Panc1 (cell line): ENCODE results near the gene RAB4B. TPM values are rescaled to one million over a fixed set of nuclear protein-coding genes. Genes with fewer than 3 reads are reported as not detected.

Source experiments
- ATAC-seq: fragments of 200-7000 bp; cut with Tn5 transposase; 2 replicates; pipeline ENCODE4 v1.9.1; 2020; ENCODE audit warnings: mild to moderate bottlenecking, moderate library complexity
- BruUV-seq: library from RNA; stranded (reverse); fragments of 400-500 nt; replicated peaks from 2 replicates; lab custom pipeline; 2021; lab: Mats Ljungman, UMichigan
- CTCF ChIA-PET: fragments of 300-600 bp; sonication (Branson Sonifier 250); formaldehyde crosslinking; loops from one replicate; lab custom pipeline; 2022; ENCODE audit warnings: antibody characterized with exemption; lab: Charles Lee
- POLR2A ChIA-PET: fragments of 300-600 bp; sonication (Branson Sonifier 250); formaldehyde crosslinking; loops from one replicate; lab custom pipeline; 2022; ENCODE audit warnings: antibody characterized with exemption; lab: Charles Lee
- DNase-seq: peaks from one replicate; pipeline ENCODE4 v3.0.0-alpha.2; 2010; ENCODE audit warnings: low read depth, low spot score
- H3K27ac ChIP-seq: 2 replicates; pipeline ENCODE4 v1.5.1; 2011; ENCODE audit warnings: mild to moderate bottlenecking, low read length, inconsistent platforms
- H3K27me3 ChIP-seq: fragments of 200-500 bp; sonication (Bioruptor generic); 2 replicates; pipeline ENCODE4 v1.6.0; 2014; ENCODE audit warnings: low read length, inconsistent platforms; ENCODE audit not compliant: control insufficient read depth, insufficient read depth
- H3K36me3 ChIP-seq: fragments of 200-500 bp; sonication (Bioruptor generic); 2 replicates; pipeline ENCODE4 v1.5.1; 2014; ENCODE audit warnings: inconsistent platforms, mild to moderate bottlenecking, low read length, moderate library complexity; ENCODE audit not compliant: control insufficient read depth, insufficient read depth
- H3K4me1 ChIP-seq: 2 replicates; pipeline ENCODE4 v1.5.1; 2011; ENCODE audit warnings: inconsistent platforms, mild to moderate bottlenecking, low read length, moderate library complexity; ENCODE audit not compliant: control insufficient read depth, insufficient read depth
- H3K4me3 ChIP-seq, 2 experiments: 2 replicates each; pipeline ENCODE4 v1.5.1; 2011 to 2012; ENCODE audit warnings: low read depth in 2 of 2, low read length in 2 of 2, mild to moderate bottlenecking in 2 of 2, inconsistent platforms in 1 of 2, moderate library complexity in 1 of 2
- H3K9me3 ChIP-seq: fragments of 200-500 bp; sonication (Bioruptor generic); 2 replicates; pipeline ENCODE4 v1.5.1; 2014; ENCODE audit warnings: low read depth, mild to moderate bottlenecking, inconsistent platforms, low read length, moderate library complexity; ENCODE audit not compliant: control insufficient read depth, insufficient read depth
- POLR2AphosphoS5 ChIP-seq: IDR thresholded peaks from 2 replicates; pipeline ENCODE4 v1.6.1; 2012; ENCODE audit warnings: mild to moderate bottlenecking, low read depth, low read length, moderate library complexity
- SIN3A ChIP-seq: IDR thresholded peaks from 2 replicates; pipeline ENCODE4 v1.6.1; 2012; ENCODE audit warnings: low read depth, mild to moderate bottlenecking, low read length, moderate library complexity, borderline replicate concordance; ENCODE audit not compliant: insufficient read depth
- TCF7L2 ChIP-seq: IDR thresholded peaks from 2 replicates; pipeline ENCODE4 v1.6.1; 2011; ENCODE audit warnings: mild to moderate bottlenecking, low read depth, low read length, inconsistent platforms
- in situ Hi-C: cut with HindIII; loops from 2 replicates; pipeline ENCODE4 v1.10.0; 2016; ENCODE audit warnings: low sequenced_read_pairs, low pct_unique_long_range_greater_than_20kb
- intact Hi-C: fragments of 100-400 bp; cut with micrococcal nuclease; formaldehyde crosslinking; loops from one replicate; pipeline ENCODE4 v1.10.0; 2022; ENCODE audit not compliant: unreplicated experiment
- total RNA-seq: library from RNA; stranded (reverse); gene quantifications from one replicate; pipeline ENCODE4 v1.2.1, GENCODE V29; 2021; ENCODE audit not compliant: unreplicated experiment
- TF ChIP-seq, protein P1 (sequence below): fragments of 450-650 bp; IDR thresholded peaks from 2 replicates; pipeline ENCODE4 v1.5.1; 2017; ENCODE audit warnings: mild to moderate bottlenecking
- TF ChIP-seq, protein P2 (sequence below), 2 experiments: IDR thresholded peaks; 2 replicates each; pipeline ENCODE4 v1.6.1; 2011 to 2012; ENCODE audit warnings: low read depth in 2 of 2, control low read depth in 1 of 2, low read length in 1 of 2, mild to moderate bottlenecking in 1 of 2, moderate library complexity in 1 of 2; ENCODE audit not compliant: insufficient read depth in 1 of 2

Gene RAB4B
- total RNA-seq, 1 experiment from 2014 or later = 24.8 TPM

DNA sequence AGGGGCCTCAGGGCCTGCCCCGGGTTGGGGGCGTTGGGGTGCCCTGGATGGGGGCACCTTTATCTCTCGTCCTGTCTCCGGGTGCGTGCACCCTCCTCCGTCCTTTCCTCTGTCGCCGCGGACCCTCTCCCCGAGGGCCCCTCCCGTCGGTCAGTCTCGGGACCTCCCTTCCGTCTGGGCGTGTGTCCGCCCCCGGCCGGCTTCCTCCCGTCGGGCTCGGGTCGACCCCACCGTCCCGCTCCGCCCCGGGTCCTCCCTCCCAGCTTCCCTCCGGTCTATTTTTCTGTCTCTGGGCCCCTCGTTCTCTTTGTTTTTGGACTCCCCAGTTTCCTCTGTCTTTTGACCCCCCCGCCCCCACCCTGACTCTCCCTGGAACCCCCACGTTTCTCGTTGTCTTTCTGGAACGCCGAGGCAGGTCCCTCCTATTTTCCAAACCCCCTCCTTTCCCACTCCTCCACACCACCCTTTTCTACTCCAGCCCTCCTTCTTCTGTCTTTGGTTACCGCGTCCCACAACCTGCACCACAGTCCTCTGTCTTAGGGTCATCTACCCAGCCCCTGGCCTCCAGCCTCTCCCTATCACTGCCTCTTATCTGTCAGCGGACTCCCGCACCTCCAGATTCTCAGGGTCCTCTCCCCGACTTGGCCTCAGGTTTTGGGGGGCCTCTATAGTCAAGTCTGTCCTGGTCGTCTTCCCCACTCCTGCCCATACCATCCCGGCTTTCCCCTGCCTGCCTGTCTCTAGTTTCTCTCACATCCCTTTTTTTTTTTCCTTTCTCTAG is 21.7 kb downstream of the RAB4B start:
- Histone ChIP-seq H3K27ac (peak overlapping the region; percentile 85), H3K27me3 (no peaks in the 10 kb centered on the region), H3K4me3 (peak overlapping the region; percentile 65 to 76), H3K36me3 (peaks cover 2% of the 10 kb centered on the region; the same call in 1 of the 2 replicates), H3K9me3 (no peaks in the 10 kb centered on the region), H3K4me1 (peaks cover 38% of the 10 kb centered on the region)
- ChIA-PET CTCF (no interaction called here), POLR2A (no interaction called here)
- intact Hi-C loops (loop anchor here (10.0 kb wide), 1 partner anchor 135 kb away; no protein-coding TSS in a partner anchor), in situ Hi-C loops (no loop called here)
- TF ChIP-seq, protein P1, sequence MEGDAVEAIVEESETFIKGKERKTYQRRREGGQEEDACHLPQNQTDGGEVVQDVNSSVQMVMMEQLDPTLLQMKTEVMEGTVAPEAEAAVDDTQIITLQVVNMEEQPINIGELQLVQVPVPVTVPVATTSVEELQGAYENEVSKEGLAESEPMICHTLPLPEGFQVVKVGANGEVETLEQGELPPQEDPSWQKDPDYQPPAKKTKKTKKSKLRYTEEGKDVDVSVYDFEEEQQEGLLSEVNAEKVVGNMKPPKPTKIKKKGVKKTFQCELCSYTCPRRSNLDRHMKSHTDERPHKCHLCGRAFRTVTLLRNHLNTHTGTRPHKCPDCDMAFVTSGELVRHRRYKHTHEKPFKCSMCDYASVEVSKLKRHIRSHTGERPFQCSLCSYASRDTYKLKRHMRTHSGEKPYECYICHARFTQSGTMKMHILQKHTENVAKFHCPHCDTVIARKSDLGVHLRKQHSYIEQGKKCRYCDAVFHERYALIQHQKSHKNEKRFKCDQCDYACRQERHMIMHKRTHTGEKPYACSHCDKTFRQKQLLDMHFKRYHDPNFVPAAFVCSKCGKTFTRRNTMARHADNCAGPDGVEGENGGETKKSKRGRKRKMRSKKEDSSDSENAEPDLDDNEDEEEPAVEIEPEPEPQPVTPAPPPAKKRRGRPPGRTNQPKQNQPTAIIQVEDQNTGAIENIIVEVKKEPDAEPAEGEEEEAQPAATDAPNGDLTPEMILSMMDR = no peak
- peak; percentile 37; the same call in 1 of the 2 replicates for TF ChIP-seq POLR2AphosphoS5
- no TSS peak for BruUV-seq
- DNase-seq (no peak), ATAC-seq (peak; percentile 45)

DNA sequence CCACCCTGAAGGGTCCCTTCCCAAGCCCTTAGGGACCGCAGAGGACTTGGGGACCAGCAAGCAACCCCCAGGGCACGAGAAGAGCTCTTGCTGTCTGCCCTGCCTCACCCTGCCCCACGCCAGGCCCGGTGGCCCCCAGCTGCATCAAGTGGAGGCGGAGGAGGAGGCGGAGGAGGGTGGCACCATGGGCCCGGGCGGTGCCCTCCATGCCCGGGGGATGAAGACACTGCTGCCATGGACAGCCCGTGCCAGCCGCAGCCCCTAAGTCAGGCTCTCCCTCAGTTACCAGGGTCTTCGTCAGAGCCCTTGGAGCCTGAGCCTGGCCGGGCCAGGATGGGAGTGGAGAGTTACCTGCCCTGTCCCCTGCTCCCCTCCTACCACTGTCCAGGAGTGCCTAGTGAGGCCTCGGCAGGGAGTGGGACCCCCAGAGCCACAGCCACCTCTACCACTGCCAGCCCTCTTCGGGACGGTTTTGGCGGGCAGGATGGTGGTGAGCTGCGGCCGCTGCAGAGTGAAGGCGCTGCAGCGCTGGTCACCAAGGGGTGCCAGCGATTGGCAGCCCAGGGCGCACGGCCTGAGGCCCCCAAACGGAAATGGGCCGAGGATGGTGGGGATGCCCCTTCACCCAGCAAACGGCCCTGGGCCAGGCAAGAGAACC is 22.4 kb downstream of the RAB4B start:
- H3K4me1 ChIP-seq = peaks cover 44% of the 10 kb centered on the region
- no peaks in the 10 kb centered on the region for H3K9me3 ChIP-seq
- in situ Hi-C loops (no loop called here), intact Hi-C loops (loop anchor here (10.0 kb wide), 1 partner anchor 136 kb away; no protein-coding TSS in a partner anchor)
- TF ChIP-seq SIN3A = no peak
- no peak for TF ChIP-seq POLR2AphosphoS5
- TF ChIP-seq, protein P1 = no peak
- TF ChIP-seq, protein P2, sequence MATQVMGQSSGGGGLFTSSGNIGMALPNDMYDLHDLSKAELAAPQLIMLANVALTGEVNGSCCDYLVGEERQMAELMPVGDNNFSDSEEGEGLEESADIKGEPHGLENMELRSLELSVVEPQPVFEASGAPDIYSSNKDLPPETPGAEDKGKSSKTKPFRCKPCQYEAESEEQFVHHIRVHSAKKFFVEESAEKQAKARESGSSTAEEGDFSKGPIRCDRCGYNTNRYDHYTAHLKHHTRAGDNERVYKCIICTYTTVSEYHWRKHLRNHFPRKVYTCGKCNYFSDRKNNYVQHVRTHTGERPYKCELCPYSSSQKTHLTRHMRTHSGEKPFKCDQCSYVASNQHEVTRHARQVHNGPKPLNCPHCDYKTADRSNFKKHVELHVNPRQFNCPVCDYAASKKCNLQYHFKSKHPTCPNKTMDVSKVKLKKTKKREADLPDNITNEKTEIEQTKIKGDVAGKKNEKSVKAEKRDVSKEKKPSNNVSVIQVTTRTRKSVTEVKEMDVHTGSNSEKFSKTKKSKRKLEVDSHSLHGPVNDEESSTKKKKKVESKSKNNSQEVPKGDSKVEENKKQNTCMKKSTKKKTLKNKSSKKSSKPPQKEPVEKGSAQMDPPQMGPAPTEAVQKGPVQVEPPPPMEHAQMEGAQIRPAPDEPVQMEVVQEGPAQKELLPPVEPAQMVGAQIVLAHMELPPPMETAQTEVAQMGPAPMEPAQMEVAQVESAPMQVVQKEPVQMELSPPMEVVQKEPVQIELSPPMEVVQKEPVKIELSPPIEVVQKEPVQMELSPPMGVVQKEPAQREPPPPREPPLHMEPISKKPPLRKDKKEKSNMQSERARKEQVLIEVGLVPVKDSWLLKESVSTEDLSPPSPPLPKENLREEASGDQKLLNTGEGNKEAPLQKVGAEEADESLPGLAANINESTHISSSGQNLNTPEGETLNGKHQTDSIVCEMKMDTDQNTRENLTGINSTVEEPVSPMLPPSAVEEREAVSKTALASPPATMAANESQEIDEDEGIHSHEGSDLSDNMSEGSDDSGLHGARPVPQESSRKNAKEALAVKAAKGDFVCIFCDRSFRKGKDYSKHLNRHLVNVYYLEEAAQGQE (IDR thresholded peaks at IDR 0.05; ENCODE audit: insufficient read depth in 1 of 2, low read depth in 2 of 2, low read length in 1 of 2) = no peak
- no peak for TF ChIP-seq TCF7L2
- ChIA-PET POLR2A (no interaction called here), CTCF (no interaction called here)
- H3K27me3 ChIP-seq = no peaks in the 10 kb centered on the region
- ATAC-seq (no peak), DNase-seq (no peak)
- peaks cover 2% of the 10 kb centered on the region; the same call in 1 of the 2 replicates for H3K36me3 ChIP-seq
- no TSS peak for BruUV-seq
- H3K27ac ChIP-seq = peak overlapping the region; percentile 85
- H3K4me3 ChIP-seq = peak overlapping the region; percentile 65 to 76
